Neuronal stem cell (in vitro differentiated cells): ENCODE measurements around the gene FBXW7.

Experiments used
- DNase-seq: peaks from one replicate; pipeline ENCODE4 v3.0.0-alpha.2; 2013; ENCODE audit warnings: low spot score
- H2AFZ ChIP-seq: one replicate; pipeline ENCODE4 v1.6.1; 2013; ENCODE audit warnings: mild to moderate bottlenecking, low read length, inconsistent platforms
- H2AK5ac ChIP-seq: 2 replicates; pipeline ENCODE4 v1.6.1; 2013; ENCODE audit warnings: low read depth, mild to moderate bottlenecking, inconsistent platforms, low read length, moderate library complexity, mixed read lengths
- H2BK120ac ChIP-seq: 2 replicates; pipeline ENCODE4 v1.6.1; 2013; ENCODE audit warnings: low read depth, mild to moderate bottlenecking, inconsistent platforms, low read length, moderate library complexity, mixed read lengths
- H2BK12ac ChIP-seq: one replicate; pipeline ENCODE4 v1.6.1; 2013; ENCODE audit warnings: low read length, inconsistent platforms
- H2BK15ac ChIP-seq: 2 replicates; pipeline ENCODE4 v1.6.1; 2013; ENCODE audit warnings: mild to moderate bottlenecking, low read length, inconsistent platforms, mixed read lengths
- H2BK5ac ChIP-seq: one replicate; pipeline ENCODE4 v1.6.1; 2013; ENCODE audit warnings: inconsistent platforms, mild to moderate bottlenecking, low read length, moderate library complexity
- H3K14ac ChIP-seq: one replicate; pipeline ENCODE4 v1.6.1; 2013; ENCODE audit warnings: low read length, inconsistent platforms
- H3K18ac ChIP-seq: 2 replicates; pipeline ENCODE4 v1.6.1; 2013; ENCODE audit warnings: low read length, inconsistent platforms
- H3K23ac ChIP-seq: 2 replicates; pipeline ENCODE4 v1.6.1; 2013; ENCODE audit warnings: low read depth, mild to moderate bottlenecking, mixed read lengths, low read length, inconsistent platforms; ENCODE audit not compliant: poor library complexity
- H3K27ac ChIP-seq: replicated peaks from 3 replicates; pipeline ENCODE4 v1.5.1; 2013; ENCODE audit warnings: low read length, inconsistent platforms
- H3K27me3 ChIP-seq, 3 experiments: 2 replicates each; pipeline ENCODE4 v1.6.1; 2013; ENCODE audit warnings: low read length in 3 of 3, mild to moderate bottlenecking in 2 of 3, inconsistent platforms in 1 of 3, low read depth in 1 of 3, mixed read lengths in 1 of 3, moderate library complexity in 1 of 3; ENCODE audit not compliant: control insufficient read depth in 3 of 3, insufficient read depth in 3 of 3
- H3K36me3 ChIP-seq, 2 donors: replicated peaks in 1 of 2; 2 replicates each; pipeline ENCODE4 v1.6.1; 2013; ENCODE audit warnings: low read length in 2 of 2; ENCODE audit not compliant: control insufficient read depth in 2 of 2, insufficient read depth in 2 of 2
- H3K4ac ChIP-seq: 2 replicates; pipeline ENCODE4 v1.6.1; 2013; ENCODE audit warnings: inconsistent platforms, mild to moderate bottlenecking, low read length, moderate library complexity
- H3K4me1 ChIP-seq, 2 donors: 1 replicate in 1 of 2; 2 replicates in 1 of 2; pipeline ENCODE4 v1.6.1; 2013; ENCODE audit warnings: low read length in 2 of 2, low read depth in 1 of 2; ENCODE audit not compliant: control insufficient read depth in 2 of 2, insufficient read depth in 1 of 2
- H3K4me2 ChIP-seq: one replicate; pipeline ENCODE4 v1.6.1; 2013; ENCODE audit warnings: mild to moderate bottlenecking, low read length, inconsistent platforms; ENCODE audit not compliant: insufficient read depth, poor library complexity, severe bottlenecking
- H3K4me3 ChIP-seq, 2 donors: 2 replicates each; pipeline ENCODE4 v1.5.1; 2013; ENCODE audit warnings: low read length in 2 of 2, mild to moderate bottlenecking in 2 of 2, inconsistent platforms in 1 of 2, moderate library complexity in 1 of 2
- H3K79me1 ChIP-seq: one replicate; pipeline ENCODE4 v1.6.1; 2013; ENCODE audit warnings: low read depth, mild to moderate bottlenecking, inconsistent platforms, low read length, moderate library complexity
- H3K9ac ChIP-seq: one replicate; pipeline ENCODE4 v1.6.1; 2013; ENCODE audit warnings: mild to moderate bottlenecking, low read depth, low read length, inconsistent platforms; ENCODE audit not compliant: poor library complexity
- H3K9me3 ChIP-seq, 2 donors: replicated peaks in 1 of 2; 2 replicates each; pipeline versions ENCODE3 to v1.6.1; 2013; ENCODE audit warnings: low read length in 2 of 2, mild to moderate bottlenecking in 2 of 2, inconsistent platforms in 1 of 2, low read depth in 1 of 2, mixed read lengths in 1 of 2, moderate library complexity in 1 of 2; ENCODE audit not compliant: control insufficient read depth in 2 of 2, insufficient read depth in 1 of 2
- H4K8ac ChIP-seq: one replicate; pipeline ENCODE4 v1.6.1; 2013; ENCODE audit warnings: low read depth, mild to moderate bottlenecking, inconsistent platforms, low read length, moderate library complexity
- H4K91ac ChIP-seq: one replicate; pipeline ENCODE4 v1.6.1; 2013; ENCODE audit warnings: low read length, low read depth, mild to moderate bottlenecking, inconsistent platforms; ENCODE audit not compliant: poor library complexity
- WGBS, 2 donors: extraction: QIAGEN DNeasy Blood & Tissue Kit; methylation state at CpG; one replicate each; pipeline ENCODE4 v1.1.7; 2013; ENCODE audit warnings: missing lambda C conversion rate in 2 of 2, mixed read lengths in 1 of 2; ENCODE audit not compliant: insufficient read length in 2 of 2, insufficient replicate concordance in 1 of 2; ENCODE audit errors: extremely low coverage in 2 of 2; 5-methylcytosine and 5-hydroxymethylcytosine counted together

FBXW7 gene

GRCh38 chr4:152390216-152390615, 145.7 kb downstream of the FBXW7 start:
- Histone ChIP-seq H2AK5ac (no peak overlapping the region), H3K18ac (no peak overlapping the region), H3K9me3 (no peaks in the 10 kb centered on the region), H3K4me2 (no peak overlapping the region), H2BK15ac (no peak overlapping the region), H3K9ac (no peak overlapping the region), H3K79me1 (no peaks in the 10 kb centered on the region), H4K8ac (no peak overlapping the region), H3K23ac (no peak overlapping the region), H3K14ac (no peak overlapping the region), H3K4me3 (no peak overlapping the region), H2BK5ac (no peak overlapping the region), H3K4me1 (no peaks in the 10 kb centered on the region), H3K27ac (no peak overlapping the region), H4K91ac (no peak overlapping the region), H3K36me3 (no peaks in the 10 kb centered on the region), H2AFZ (no peak overlapping the region), H2BK12ac (no peak overlapping the region), H3K4ac (no peak overlapping the region), H2BK120ac (no peak overlapping the region), H3K27me3 (no peaks in the 10 kb centered on the region)
- DNase-seq, result no peak
- no CpG with 5 or more reads among the region's 1 CpG for WGBS, 2 donors

- no peak overlapping the region for H4K91ac ChIP-seq
- H4K8ac ChIP-seq, result no peak overlapping the region
- no CpG with 5 or more reads among the region's 2 CpGs for WGBS, 2 donors
- no peak overlapping the region for H3K4me3 ChIP-seq
- H3K79me1 ChIP-seq, result no peaks in the 10 kb centered on the region
- H3K4me1 ChIP-seq, result no peaks in the 10 kb centered on the region
- no peaks in the 10 kb centered on the region for H3K27me3 ChIP-seq
- H2AFZ ChIP-seq, result no peak overlapping the region
- no peaks in the 10 kb centered on the region for H3K36me3 ChIP-seq
- DNase-seq, result no peak
- no peaks in the 10 kb centered on the region for H3K9me3 ChIP-seq
- no peak overlapping the region for H2BK5ac ChIP-seq
- no peak overlapping the region for H3K14ac ChIP-seq
- H2AK5ac ChIP-seq, result no peak overlapping the region
- no peak overlapping the region for H3K18ac ChIP-seq
- H2BK120ac ChIP-seq, result no peak overlapping the region
- H2BK12ac ChIP-seq, result no peak overlapping the region
- H3K9ac ChIP-seq, result no peak overlapping the region
- H3K4me2 ChIP-seq, result no peak overlapping the region
- H2BK15ac ChIP-seq, result no peak overlapping the region
- no peak overlapping the region for H3K4ac ChIP-seq
- H3K23ac ChIP-seq, result no peak overlapping the region
- H3K27ac ChIP-seq, result no peak overlapping the region
These were observed 146.5 kb downstream of the FBXW7 start for GRCh38 chr4:152389359-152389758.

GRCh38 chr4:152385551-152385950, 150.3 kb downstream of the FBXW7 start:
- Histone ChIP-seq H3K36me3 (no peaks in the 10 kb centered on the region), H4K91ac (no peak overlapping the region), H2AFZ (no peak overlapping the region), H3K23ac (no peak overlapping the region), H4K8ac (no peak overlapping the region), H2BK12ac (no peak overlapping the region), H3K4me1 (no peaks in the 10 kb centered on the region), H3K79me1 (no peaks in the 10 kb centered on the region), H3K9me3 (no peaks in the 10 kb centered on the region), H2AK5ac (no peak overlapping the region), H2BK120ac (no peak overlapping the region), H3K18ac (no peak overlapping the region), H3K4ac (no peak overlapping the region), H3K14ac (no peak overlapping the region), H3K27me3 (no peaks in the 10 kb centered on the region), H3K27ac (no peak overlapping the region), H3K9ac (no peak overlapping the region), H3K4me3 (no peak overlapping the region), H2BK15ac (no peak overlapping the region), H2BK5ac (no peak overlapping the region), H3K4me2 (no peak overlapping the region)
- no CpG with 5 or more reads among the region's 1 CpG for WGBS, 2 donors
- DNase-seq, result no peak

GRCh38 chr4:152382057-152382785, 153.7 kb downstream of the FBXW7 start:
- no peak overlapping the region for H3K23ac ChIP-seq
- H3K27me3 ChIP-seq, result no peaks in the 10 kb centered on the region
- no peak overlapping the region for H4K8ac ChIP-seq
- no peak overlapping the region for H3K14ac ChIP-seq
- H2BK15ac ChIP-seq, result no peak overlapping the region
- no peak overlapping the region for H3K4ac ChIP-seq
- no peak overlapping the region for H3K18ac ChIP-seq
- no peak overlapping the region for H2AFZ ChIP-seq
- no peaks in the 10 kb centered on the region for H3K36me3 ChIP-seq
- no peaks in the 10 kb centered on the region for H3K79me1 ChIP-seq
- no peak overlapping the region for H2BK12ac ChIP-seq
- H3K4me3 ChIP-seq, result no peak overlapping the region
- no peak overlapping the region for H2BK5ac ChIP-seq
- no peak for DNase-seq
- H2AK5ac ChIP-seq, result no peak overlapping the region
- H2BK120ac ChIP-seq, result no peak overlapping the region
- no peak overlapping the region for H3K4me2 ChIP-seq
- H3K9me3 ChIP-seq, result no peaks in the 10 kb centered on the region
- H3K9ac ChIP-seq, result no peak overlapping the region
- WGBS, 2 donors, result no CpG with 5 or more reads among the region's 4 CpGs
- no peak overlapping the region for H4K91ac ChIP-seq
- no peak overlapping the region for H3K27ac ChIP-seq
- no peaks in the 10 kb centered on the region for H3K4me1 ChIP-seq
